Bronchial epithelial cell (primary cell): ENCODE data around the gene MAP3K7. TPM values are rescaled to one million over a fixed set of nuclear protein-coding genes. Genes with fewer than 3 reads are reported as not detected.

ENCODE experiments used
- DNase-seq: peaks from one replicate; pipeline ENCODE4 v3.0.0-alpha.2; 2010; ENCODE audit warnings: low read depth
- FAIRE-seq: peaks from 2 replicates; lab custom pipeline; 2011; peaks lifted over from hg19 to GRCh38; lab: Jason Lieb, UNC
- H3K27me3 ChIP-seq: 2 replicates; pipeline ENCODE4 v1.5.1; 2011; ENCODE audit warnings: low read length; ENCODE audit not compliant: control insufficient read depth, insufficient read depth
- H3K36me3 ChIP-seq: 2 replicates; pipeline ENCODE4 v1.5.1; 2011; ENCODE audit warnings: low read length; ENCODE audit not compliant: control insufficient read depth, insufficient read depth
- H3K4me3 ChIP-seq: 2 replicates; pipeline ENCODE4 v1.5.1; 2011; ENCODE audit warnings: mild to moderate bottlenecking, low read depth, low read length, control low read depth
- CTCF ChIP-seq: IDR thresholded peaks from 2 replicates; pipeline ENCODE4 v1.5.1; 2011; ENCODE audit warnings: mild to moderate bottlenecking, moderate library complexity, low read length, control low read depth, inconsistent platforms; ENCODE audit not compliant: insufficient read depth, severe bottlenecking
- total RNA-seq: library from RNA; depleted of rRNA; stranded (reverse); fragments of >200 nt; gene quantifications from 2 replicates; pipeline ENCODE4 v1.2.1, GENCODE V29; 2014

The MAP3K7 gene
- total RNA-seq: 25.3 and 27.6 TPM in 2 replicates

- Histone ChIP-seq H3K4me3 (peak within 1 kb of the TSS; percentile 94), H3K27me3 (no peaks in the 10 kb centered on the region), H3K36me3 (no peaks in the 10 kb centered on the region)
- no peak for FAIRE-seq
- peak; percentile 95 for DNase-seq
- TF ChIP-seq CTCF: no peak
Observed at GRCh38 chr6:90586836-90587638, at the start of gene MAP3K7. Gene MAP3K7 (minus strand): TSS chr6:90587072. CDS start chr6:90586883, 189 bp downstream.

- no peak overlapping the region for H3K4me3 ChIP-seq
- peak; percentile 40 for DNase-seq
- FAIRE-seq: no peak
- no peaks in the 10 kb centered on the region for H3K27me3 ChIP-seq
- TF ChIP-seq CTCF: no peak
- H3K36me3 ChIP-seq: no peaks in the 10 kb centered on the region
Observed at GRCh38 chr6:90631046-90631445, 44.2 kb upstream of the MAP3K7 start.

- FAIRE-seq (no peak), DNase-seq (no peak)
- no peak for TF ChIP-seq CTCF
- Histone ChIP-seq H3K27me3 (peaks cover 3% of the 10 kb centered on the region), H3K4me3 (no peak overlapping the region), H3K36me3 (no peaks in the 10 kb centered on the region)
Observed at GRCh38 chr6:90621581-90621980, 34.7 kb upstream of the MAP3K7 start.

GRCh38 chr6:90619221-90619620, 32.3 kb upstream of the MAP3K7 start:
- TF ChIP-seq CTCF: no peak
- DNase-seq (no peak), FAIRE-seq (no peak)
- Histone ChIP-seq H3K4me3 (no peak overlapping the region), H3K36me3 (no peaks in the 10 kb centered on the region), H3K27me3 (peaks cover 5% of the 10 kb centered on the region)

GRCh38 chr6:90612313-90612680, 25.4 kb upstream of the MAP3K7 start:
- peaks cover 20% of the 10 kb centered on the region for H3K27me3 ChIP-seq
- H3K36me3 ChIP-seq: no peaks in the 10 kb centered on the region
- no peak overlapping the region for H3K4me3 ChIP-seq
- no peak for FAIRE-seq
- no peak for DNase-seq
- no peak for TF ChIP-seq CTCF
